GM21515 (cell line): ENCODE measurements around the gene AZI2.

Experiments
- ATAC-seq: cut with Tn5 transposase; IDR thresholded peaks from one replicate; pipeline ENCODE4 v1.9.1; 2021; ENCODE audit not compliant: unreplicated experiment

AZI2 gene

DNA sequence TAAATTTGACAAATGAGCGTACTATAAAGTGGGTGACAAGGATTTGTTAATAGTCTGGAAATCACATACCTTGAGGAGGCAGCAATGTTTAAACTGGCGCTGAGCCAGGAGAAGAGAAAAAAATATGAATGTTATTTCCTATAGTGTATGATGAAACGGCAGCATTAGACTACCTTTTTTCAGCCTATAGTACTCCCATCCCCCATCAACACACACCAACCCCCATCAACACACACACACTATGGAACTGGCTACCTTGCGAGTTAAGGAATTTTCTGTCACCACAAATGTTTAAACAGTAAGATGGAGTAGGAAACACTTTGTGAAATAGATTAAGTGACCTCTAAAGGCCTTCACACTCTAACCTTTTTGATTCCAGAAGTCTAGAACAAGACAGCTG, 46.9 kb downstream of the AZI2 start:
- ATAC-seq, result no peak

DNA sequence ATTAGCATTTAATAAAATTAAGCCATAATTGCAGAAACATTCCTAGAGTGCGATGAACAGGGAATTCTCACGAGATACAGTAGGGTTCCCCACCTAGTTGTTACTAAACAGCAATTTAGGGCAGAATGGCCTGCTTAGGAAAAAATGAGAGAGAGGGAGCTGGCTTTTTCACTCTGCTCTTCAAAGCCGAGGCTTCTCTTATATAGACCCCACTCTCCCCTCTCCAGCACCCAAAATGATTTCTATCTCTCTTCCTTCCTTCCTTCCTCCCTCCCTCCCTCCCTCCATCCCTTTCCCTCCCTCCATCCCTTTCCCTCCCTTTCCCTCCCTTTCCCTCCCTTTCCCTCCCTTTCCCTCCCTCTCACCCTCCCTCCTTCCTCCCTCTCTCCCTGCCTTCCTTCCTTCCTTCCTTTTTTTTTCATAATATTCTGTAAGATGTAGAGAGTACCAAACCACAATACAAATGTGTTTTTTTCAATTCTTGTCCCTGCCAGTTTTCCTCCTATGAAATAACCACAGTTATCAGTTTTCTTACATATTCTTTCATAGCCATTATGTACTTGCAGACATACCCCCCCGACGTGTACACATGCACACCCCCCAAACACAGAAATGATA, 48.2 kb downstream of the AZI2 start:
- ATAC-seq, result no peak

DNA sequence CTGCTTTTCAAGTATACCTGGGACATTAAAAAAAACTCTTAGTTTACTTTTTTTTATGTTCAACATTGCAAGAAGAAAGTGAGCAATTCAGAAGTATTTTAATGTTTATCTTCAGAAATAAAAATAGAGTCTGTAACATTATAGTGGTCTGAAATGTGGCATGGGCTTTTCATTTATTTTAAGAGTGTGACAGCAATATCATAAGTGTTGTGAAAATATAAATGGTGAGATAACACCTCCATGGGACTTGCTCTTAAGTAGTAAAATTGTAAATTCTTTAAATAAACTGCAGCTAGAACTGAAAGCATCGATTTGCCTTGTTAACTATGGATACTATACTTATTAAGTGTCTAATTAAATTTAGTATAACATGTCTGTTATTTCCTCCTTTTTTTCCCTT, 48.9 kb downstream of the AZI2 start:
- no peak for ATAC-seq

DNA sequence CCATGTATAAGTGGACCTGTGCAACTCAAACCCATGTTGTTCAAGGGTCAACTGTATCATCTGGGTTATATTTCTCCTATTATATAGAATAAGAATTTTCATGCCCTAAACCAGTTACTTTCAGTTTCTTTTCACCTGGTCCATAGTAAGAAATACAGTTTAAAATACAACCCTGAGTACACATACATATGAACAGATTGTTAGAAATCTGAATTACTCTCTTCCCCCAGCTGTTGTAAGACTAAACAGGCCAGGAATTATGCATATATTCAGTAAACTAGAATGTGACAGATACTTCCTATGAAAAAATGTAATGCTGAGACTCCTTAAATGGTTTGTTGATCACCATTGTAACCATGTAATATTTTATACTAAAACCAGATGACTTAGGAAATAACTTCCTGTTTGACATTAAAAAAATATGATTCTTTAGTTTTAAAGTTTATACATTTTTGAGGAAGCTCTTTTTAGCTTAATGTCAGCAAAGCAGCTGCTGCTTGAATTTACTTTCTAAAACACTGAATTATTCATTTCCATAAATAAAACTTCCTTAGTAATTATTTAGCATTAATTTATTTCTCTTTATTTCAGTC, 52.6 kb downstream of the AZI2 start:
- ATAC-seq, result no peak

DNA sequence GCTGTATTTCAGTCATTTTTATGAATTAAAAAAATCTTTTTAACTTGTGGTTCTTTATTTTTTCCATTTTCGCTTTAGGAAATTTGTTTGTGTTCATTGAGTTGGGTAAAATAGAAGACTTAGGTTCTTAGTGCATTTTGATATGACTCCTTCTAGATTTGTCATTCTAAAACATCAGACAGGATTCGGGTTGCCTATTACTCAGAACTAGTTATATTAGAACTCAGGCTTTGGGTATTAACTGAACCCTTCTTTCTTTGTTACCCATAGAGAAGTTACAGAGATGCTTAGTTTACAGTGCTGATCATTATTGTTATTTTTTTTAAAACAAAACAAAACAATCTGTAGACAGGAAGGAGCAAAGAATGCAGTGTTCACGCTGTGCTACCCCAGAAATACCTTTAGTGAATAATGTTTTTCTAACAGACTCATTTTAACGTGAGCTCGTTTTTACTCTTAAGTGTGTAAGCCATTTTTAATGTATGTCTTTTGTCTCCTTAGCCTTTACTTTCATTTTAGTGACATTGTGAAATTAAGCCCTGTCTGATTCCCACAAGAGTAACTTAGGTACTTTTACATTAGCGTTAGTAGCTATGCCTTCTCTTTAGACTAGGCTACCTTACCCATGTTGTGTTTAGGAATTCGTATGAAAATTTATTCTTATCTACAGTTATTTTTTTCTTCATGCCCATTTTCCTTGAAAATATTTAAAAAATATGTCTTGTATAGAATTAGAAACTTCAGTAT, 53.8 kb downstream of the AZI2 start:
- no peak for ATAC-seq

DNA sequence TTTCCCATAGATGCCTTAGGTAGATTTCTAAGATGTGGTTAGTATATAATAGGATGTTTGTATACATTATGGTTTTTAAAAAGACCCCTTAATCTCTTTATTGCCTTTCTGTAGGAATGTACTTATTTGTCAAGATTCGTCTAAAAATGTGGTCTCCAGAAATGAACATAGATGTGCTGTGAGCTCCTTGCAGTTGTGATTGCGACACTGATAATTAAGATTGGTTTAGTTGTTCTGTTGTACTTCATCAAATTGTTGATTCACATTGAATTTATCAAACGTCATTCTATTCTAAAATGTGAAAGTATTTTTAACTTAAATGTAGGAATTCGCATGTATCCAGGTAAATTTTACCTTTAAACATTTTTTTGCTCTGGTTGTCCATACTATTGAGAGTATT, 56.0 kb downstream of the AZI2 start:
- ATAC-seq, result no peak

DNA sequence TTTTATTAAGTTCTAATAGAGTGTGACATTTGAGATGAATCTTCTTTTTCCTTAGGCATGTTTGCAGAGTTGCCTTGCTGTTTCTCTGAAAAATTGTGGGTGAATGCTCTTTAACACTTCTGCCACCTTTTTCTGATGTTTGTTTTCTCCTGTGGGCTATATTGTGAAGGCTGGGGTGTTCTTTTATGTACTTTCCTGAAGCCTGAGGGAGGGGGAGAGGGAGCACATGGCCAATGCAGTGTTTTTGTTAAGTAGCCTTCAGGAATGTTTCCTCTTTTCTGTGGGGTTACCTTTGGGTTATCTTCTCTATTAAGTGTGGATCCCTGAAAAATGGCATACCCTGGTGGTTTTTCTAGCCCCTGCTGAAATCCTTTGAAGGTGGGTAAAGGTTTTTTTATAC, 57.0 kb downstream of the AZI2 start:
- ATAC-seq, result no peak

DNA sequence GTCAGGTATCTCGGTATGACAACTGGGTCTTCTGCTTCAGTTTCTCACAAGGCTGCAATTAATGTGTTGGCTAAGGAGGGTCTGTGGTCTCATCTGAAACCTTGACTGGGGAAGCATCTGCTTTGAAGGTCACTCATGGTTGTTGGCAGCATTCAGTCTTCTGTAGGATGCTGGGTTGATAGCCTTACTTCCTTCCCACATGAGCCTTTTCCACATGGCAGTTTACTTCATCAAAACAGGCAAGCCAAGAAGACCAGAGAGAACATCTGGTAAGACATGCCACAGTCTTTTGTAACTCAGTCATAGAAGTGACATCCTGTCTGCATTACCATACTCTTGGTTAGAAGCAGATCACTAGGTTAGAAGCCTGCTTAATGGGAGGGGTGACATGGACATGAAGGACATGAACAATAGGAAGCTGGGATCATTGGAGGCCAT, 57.7 kb downstream of the AZI2 start:
- ATAC-seq, result no peak

DNA sequence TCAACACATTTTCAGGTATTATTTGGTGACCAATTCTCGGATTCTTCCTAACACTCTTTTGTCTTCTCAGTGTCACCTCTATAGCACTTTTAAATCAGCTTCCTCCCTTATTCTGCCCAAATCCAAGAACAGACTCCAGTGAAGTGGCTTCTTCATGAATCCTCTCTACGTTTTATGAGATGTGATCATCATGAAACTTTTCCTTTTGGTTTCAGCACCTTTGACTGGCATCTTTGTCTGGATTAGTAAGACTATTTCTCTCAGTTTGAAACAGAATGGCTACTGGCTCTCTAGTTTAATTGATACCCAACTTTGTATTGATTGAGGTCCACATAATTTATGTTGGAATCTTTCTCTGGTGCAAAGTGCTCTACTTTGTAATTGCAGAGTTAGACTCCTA, 61.6 kb downstream of the AZI2 start:
- ATAC-seq, result no peak

DNA sequence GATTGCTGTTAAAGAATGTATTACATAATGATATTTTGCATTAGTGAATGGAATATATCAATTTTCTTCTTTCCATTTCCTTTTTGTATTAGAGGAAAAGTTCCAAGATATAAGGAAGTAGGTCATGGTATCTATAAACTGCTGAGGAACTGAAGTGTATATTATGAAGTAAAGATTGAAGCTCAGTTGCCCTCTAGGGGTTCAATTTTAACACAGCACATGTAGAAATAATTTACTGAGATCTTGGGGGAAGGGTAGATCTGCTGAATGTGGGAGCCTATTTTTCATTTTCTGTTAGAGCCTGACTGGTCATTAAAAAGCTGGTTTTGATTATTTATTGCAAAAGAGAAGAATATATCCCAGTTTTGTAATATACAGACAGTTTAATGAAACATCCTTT, 62.0 kb downstream of the AZI2 start:
- peak; percentile 83 for ATAC-seq

DNA sequence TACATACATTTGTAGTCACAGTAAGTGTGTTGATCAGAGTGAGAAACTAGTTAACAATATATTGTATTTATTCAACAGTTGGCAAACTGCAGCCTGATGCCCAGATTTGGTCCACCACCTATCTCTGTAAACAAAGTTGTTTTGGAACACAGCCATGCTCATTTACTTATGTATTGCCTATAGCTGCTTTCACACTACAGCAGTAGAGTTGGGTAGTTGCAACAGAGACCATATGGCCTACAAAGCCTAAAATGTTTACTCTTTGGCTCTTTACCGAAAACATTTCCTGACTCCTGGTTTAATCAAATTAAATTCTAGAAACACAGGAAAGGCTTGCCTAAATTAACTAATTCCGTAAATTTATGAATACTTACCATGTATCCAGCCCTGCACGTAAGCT, 67.8 kb downstream of the AZI2 start:
- ATAC-seq, result no peak

DNA sequence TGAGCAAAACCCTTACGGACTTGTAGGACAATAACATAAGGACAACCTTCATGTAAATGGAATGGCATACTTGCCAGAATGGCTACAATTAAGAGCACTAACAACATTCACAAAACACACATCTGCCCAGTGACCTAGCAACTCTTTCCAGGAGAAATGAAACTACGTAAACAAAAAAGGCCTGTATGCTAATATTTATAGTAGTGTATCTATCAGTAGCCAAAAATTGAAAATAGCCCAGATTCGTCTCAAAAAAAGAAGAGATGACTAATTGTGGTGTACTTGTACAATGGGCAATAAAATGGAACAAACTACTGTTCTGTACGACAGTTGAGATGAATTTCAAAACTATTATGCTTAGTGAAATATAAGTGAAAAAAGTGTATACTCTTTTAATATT, 68.9 kb downstream of the AZI2 start:
- ATAC-seq, result no peak

DNA sequence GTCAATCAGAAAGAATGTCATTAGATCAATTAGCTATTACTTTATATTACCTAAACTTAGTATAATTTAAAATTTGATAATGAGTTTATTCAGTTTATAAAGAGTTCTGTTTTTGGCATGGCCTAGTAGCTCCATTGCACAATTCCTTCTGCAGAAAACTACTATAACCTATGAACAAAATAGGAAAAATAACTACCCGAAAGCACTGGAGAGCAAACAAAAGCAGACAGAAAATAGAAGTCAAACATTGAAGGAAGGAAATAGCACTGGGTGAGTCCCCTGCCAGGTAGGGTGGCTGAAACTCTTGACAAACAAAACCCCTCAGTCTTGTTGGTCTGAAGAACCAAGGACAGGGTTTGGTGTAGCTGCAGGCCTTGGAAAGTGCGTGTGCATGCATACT, 69.7 kb downstream of the AZI2 start:
- ATAC-seq, result no peak

DNA sequence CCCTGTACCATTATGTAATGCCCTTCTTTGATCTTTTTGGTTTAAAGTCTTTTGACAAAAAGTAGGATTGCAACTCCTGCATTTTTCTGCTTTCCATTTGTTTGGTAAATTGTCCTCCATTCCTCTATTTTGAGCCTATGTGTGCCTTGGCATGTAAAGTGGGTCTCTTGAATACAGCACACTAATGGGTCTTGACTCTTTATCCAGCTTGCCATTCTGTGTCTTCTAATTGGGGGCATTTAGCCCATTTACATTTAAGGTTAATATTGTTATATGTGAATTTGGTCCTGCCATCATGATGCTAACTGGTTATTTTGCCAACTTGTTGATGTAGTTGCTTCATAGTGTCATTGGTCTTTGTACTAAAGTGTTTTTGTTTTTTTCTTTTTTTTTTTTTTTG, 74.8 kb downstream of the AZI2 start:
- no peak for ATAC-seq
